Activated naive CD4-positive, alpha-beta T cell treated with anti-CD3 and anti-CD28 coated beads, Interleukin-2, amount 50 U/mL, for 24 hours (primary cell): ENCODE results near the gene NOTO.

Source experiments
- H3K27ac Mint-ChIP-seq: one replicate; pipeline ENCODE4 v1.8.0; 2021; ENCODE audit warnings: mild to moderate bottlenecking, mixed read lengths
- H3K27me3 Mint-ChIP-seq: one replicate; pipeline ENCODE4 v1.8.0; 2021; ENCODE audit warnings: mixed read lengths
- H3K36me3 Mint-ChIP-seq: one replicate; pipeline ENCODE4 v1.8.0; 2021; ENCODE audit warnings: mixed read lengths
- H3K4me1 Mint-ChIP-seq: one replicate; pipeline ENCODE4 v1.8.0; 2021; ENCODE audit warnings: mixed read lengths
- H3K4me3 Mint-ChIP-seq: one replicate; pipeline ENCODE4 v1.8.0; 2021; ENCODE audit warnings: mild to moderate bottlenecking, mixed read lengths
- H3K9me3 Mint-ChIP-seq: one replicate; pipeline ENCODE4 v1.8.0; 2021; ENCODE audit warnings: mixed read lengths

NOTO gene

DNA sequence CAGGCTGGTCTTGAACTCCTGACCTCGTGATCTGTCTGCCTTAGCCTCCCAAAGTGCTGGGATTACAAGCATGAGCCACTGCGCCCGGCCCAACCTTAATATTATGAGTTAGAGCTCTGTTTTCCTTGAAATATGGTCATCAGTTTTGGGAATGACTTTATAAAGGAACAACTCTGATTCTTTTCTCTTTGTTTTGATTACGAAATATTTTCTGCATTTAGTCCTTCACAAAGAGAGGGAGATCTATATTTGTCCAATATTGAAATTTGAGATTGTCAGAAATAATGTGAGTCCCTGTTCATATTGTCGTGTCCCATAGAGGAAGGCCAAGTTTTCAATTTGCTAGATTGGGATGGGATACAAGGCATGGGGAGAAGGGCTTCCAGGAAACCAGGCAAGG lies 14.8 kb downstream of the NOTO start:
- H3K27ac Mint-ChIP-seq, result peak overlapping the region; percentile 55
- no peaks in the 10 kb centered on the region for H3K9me3 Mint-ChIP-seq
- H3K4me3 Mint-ChIP-seq, result no peak overlapping the region
- peaks cover 36% of the 10 kb centered on the region for H3K4me1 Mint-ChIP-seq
- peaks cover 4% of the 10 kb centered on the region for H3K36me3 Mint-ChIP-seq
- H3K27me3 Mint-ChIP-seq, result no peaks in the 10 kb centered on the region

DNA sequence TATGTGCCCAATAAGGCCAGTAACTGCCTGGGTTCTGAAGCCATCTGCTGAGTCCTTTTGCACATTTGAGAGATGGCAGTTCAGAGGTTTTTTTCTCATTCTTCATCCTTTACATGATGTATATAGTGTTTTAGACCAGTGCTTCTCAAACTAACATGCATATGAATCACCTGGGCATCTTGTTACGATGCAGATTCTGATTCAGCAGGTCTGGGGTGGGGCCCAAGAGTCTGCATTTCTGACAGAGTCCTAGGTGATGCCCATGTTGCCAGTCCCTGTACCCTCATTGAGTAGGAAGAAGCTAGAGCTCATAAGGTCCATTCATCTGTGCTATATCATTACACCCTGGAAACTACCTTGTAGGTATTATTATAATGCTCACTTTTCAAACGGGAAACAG lies 15.5 kb downstream of the NOTO start:
- no peak overlapping the region for H3K4me3 Mint-ChIP-seq
- H3K36me3 Mint-ChIP-seq, result peaks cover 4% of the 10 kb centered on the region
- H3K4me1 Mint-ChIP-seq, result peaks cover 31% of the 10 kb centered on the region
- peak overlapping the region; percentile 68 for H3K27ac Mint-ChIP-seq
- H3K27me3 Mint-ChIP-seq, result no peaks in the 10 kb centered on the region
- H3K9me3 Mint-ChIP-seq, result no peaks in the 10 kb centered on the region

DNA sequence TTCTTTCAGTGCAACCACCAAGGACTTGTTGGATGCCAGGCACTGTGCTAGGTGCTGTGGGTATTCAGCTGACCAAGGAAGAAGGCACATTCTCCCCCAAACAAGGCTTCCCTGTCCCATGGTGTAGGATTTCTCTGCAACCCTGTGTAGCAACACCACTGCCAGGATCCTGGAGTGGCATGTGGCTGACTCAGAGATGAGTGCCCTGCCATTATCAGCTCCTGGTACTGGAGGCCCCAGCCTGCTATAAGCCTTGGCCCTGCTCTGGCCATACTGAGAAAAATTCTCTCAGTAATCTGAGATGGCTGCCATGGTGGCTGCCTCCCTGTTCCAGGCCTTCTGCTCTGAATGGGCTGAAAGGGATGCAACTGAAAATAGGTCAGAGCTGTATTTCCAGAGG lies 15.9 kb downstream of the NOTO start:
- no peaks in the 10 kb centered on the region for H3K27me3 Mint-ChIP-seq
- H3K36me3 Mint-ChIP-seq, result peaks cover 4% of the 10 kb centered on the region
- no peak overlapping the region for H3K27ac Mint-ChIP-seq
- H3K9me3 Mint-ChIP-seq, result no peaks in the 10 kb centered on the region
- peaks cover 26% of the 10 kb centered on the region for H3K4me1 Mint-ChIP-seq
- H3K4me3 Mint-ChIP-seq, result no peak overlapping the region

DNA sequence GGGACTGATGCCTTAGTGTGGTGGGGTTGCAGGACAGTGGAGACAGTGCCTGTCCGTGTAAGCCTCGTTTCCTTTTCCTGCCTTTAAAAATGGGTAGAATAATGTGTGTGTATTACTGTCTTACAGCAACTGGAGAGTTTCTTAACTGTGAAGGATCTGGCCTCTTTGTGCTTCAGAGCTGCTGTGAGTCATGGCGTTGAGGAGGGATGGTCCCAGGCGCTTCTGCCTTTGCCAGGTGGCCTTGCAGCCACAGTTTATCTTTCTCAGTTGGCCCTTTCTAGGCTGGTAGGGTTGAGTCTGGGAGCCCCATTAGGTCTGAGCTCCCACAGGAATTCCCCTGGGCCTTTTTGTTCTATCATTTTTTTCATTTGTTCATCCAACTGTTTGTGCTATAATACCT lies 21.4 kb downstream of the NOTO start:
- Mint-ChIP-seq H3K36me3 (peaks cover 4% of the 10 kb centered on the region), H3K4me1 (no peaks in the 10 kb centered on the region), H3K9me3 (no peaks in the 10 kb centered on the region), H3K4me3 (no peak overlapping the region), H3K27me3 (no peaks in the 10 kb centered on the region), H3K27ac (peak overlapping the region; percentile 67)

DNA sequence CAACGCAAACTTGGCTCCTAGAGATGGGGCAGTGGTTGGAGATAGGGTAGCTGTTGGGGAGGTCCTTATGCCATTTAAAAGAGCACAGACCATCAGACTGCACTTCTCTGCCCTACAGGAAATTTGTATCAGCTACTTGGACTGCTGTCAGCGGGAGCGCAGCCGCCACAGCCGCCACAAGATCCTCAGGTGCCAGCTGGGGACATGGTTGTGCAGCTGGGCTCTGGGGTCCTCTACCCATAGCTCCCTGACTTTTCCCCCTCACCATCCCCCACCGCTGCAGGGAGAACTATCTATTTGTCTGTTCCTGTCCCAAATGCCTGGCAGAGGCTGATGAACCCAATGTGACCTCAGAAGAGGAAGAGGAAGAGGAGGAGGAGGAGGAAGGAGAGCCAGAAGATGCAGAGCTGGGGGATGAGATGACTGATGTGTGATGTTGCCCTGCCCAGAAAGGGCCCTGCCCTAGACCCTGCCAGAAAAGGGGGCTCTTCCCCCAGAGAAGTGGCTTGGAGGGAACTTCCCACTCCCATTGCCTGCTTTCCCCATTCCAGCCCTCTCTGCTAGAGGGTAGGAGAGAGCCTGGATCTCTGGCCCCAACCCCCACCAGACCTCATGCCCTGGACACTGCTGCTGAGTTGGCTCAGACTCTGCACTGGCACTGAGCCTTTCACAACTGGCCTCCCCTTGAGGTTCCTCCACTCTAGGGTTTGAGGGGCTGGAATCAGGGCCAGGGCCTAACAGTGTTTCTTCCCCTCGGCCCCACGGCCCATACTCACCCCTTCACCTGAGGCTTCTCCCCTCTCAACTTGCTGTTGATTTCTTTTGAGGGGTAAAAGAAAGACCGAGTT lies 23.4 kb downstream of the NOTO start:
- H3K27ac Mint-ChIP-seq, result no peak overlapping the region
- no peaks in the 10 kb centered on the region for H3K9me3 Mint-ChIP-seq
- no peaks in the 10 kb centered on the region for H3K27me3 Mint-ChIP-seq
- H3K4me3 Mint-ChIP-seq, result no peak overlapping the region
- H3K4me1 Mint-ChIP-seq, result no peaks in the 10 kb centered on the region
- H3K36me3 Mint-ChIP-seq, result peaks cover 4% of the 10 kb centered on the region

DNA sequence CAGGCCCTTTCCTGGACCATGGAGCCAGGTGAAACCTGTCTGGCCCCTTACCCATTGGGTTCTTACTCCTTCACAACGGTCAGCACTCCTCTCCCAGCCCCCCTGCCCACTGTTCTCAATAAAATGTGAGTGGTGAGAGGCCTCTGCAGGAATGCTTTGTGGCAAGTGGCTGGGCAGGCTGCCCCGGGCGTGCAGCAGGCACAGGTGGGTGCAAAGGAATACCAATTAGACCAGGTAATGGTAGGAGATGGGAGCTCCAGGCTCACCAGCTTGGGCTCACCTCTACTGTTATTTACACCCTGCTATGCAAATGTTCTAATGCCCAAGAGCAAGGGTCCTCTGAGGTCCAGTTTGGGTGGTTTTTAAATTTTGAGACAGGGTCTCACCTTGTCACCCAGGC lies 24.7 kb downstream of the NOTO start:
- Mint-ChIP-seq H3K4me3 (no peak overlapping the region), H3K36me3 (peaks cover 4% of the 10 kb centered on the region), H3K4me1 (no peaks in the 10 kb centered on the region), H3K27ac (no peak overlapping the region), H3K27me3 (no peaks in the 10 kb centered on the region), H3K9me3 (no peaks in the 10 kb centered on the region)

DNA sequence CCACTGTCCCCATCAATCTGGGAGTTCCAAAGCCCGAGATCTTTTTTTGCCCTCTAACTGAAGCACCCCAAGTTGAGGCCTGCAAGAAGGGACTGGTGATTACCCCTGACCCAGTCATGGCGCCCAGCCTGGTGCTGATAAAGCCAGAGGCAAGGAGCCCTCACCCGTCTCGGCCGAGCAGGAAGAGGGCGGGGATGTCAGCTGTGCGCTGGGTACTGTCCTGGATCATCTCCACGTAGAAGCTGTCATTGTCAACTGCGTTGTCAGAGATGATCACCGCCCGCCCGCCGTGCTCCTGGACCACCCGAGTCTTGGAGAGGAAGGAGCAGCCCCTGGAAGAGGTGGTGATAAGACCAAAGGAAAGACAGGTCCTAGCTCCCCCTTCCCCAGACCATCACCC lies 26.3 kb downstream of the NOTO start:
- H3K27ac Mint-ChIP-seq, result no peak overlapping the region
- H3K27me3 Mint-ChIP-seq, result no peaks in the 10 kb centered on the region
- peaks cover 4% of the 10 kb centered on the region for H3K36me3 Mint-ChIP-seq
- H3K4me3 Mint-ChIP-seq, result no peak overlapping the region
- H3K4me1 Mint-ChIP-seq, result peaks cover 4% of the 10 kb centered on the region
- H3K9me3 Mint-ChIP-seq, result no peaks in the 10 kb centered on the region

DNA sequence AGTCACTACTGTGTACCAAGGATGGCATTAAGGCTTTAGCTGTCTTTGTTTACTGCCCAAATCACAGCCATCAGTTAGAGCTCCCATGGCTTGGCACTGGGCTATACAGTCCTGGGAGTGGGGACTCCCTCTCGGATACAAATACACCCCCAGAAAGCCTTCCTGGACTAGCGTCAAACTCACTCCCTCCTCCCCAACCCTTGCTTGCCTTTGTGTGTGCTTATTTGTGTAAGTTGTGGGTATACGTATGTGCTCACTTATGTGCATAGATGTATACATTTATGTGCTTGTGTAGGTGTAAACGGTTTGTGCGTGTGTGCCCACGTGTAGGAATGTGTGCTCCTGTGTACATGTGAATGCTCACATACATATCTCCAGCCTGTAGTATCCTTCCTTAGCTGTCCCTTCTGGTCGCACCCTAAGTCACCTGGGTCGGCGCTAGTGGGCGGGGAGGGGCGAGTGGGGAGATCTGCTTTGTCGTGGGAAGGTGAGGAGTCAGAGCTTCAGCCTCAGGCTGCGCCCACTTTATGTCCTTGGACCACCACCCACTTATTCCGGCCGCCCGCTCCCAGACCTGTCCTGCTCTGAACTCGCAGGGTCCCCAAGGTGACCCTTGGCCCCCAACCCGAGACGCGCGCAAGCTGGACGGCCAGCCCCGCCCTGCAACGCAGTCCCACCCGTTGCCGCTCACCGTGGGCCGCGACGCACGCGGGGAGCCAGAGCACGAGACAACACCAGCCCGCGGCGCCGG lies 30.2 kb downstream of the NOTO start:
- H3K27me3 Mint-ChIP-seq, result no peaks in the 10 kb centered on the region
- H3K4me3 Mint-ChIP-seq, result peak overlapping the region; percentile 99
- H3K4me1 Mint-ChIP-seq, result peaks cover 27% of the 10 kb centered on the region
- H3K36me3 Mint-ChIP-seq, result peaks cover 19% of the 10 kb centered on the region
- peak overlapping the region; percentile 93 for H3K27ac Mint-ChIP-seq
- H3K9me3 Mint-ChIP-seq, result no peaks in the 10 kb centered on the region

DNA sequence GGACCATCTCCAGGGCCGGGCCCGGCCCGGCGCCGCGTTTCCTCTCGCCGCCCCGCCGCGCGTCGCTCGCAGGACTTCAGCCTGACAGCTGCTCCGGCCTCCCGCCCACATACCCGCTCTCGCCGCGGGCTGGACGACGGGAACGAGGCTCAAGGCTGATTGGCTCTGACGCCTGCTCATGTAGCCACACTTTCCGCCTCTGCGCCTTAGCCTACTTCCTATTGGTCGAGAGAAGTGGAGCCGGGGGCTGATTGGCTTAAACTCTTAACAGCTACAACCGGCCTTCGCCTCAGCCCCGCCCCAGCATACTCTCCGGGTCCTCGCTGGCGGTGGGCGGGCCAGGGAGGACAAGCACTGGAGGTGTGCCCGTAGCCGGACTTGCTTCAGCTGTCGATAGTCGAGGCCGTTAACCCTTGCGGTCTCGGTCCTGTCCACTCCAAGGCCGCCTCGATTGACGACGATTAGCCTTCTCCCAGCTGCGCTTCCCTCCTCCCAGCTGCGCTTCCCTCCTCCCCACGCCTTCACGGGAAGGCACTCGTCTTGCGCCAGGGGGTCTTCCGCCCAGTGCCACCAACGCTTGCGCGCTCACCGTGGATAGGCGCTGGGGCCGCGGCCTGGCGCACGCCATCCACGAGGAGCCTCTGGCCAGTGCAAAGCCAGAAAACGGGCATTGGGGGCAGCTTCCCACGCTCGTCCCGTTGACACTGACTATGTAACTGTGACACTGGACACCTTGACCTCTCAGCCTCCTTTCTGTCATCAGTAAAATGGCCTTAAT lies 31.0 kb downstream of the NOTO start, which contains the start of gene PRADC1:
TSS of gene PRADC1 (minus strand) at position 86 of the 778 bp plus-strand sequence. CDS start at position 7, 79 bp downstream.
- H3K27ac Mint-ChIP-seq, result peak within 1 kb of the TSS; percentile 97
- no peaks in the 10 kb centered on the region for H3K27me3 Mint-ChIP-seq
- H3K4me3 Mint-ChIP-seq, result peak within 1 kb of the TSS; percentile 99
- H3K36me3 Mint-ChIP-seq, result peaks cover 19% of the 10 kb centered on the region
- H3K9me3 Mint-ChIP-seq, result no peaks in the 10 kb centered on the region
- H3K4me1 Mint-ChIP-seq, result peaks cover 31% of the 10 kb centered on the region

DNA sequence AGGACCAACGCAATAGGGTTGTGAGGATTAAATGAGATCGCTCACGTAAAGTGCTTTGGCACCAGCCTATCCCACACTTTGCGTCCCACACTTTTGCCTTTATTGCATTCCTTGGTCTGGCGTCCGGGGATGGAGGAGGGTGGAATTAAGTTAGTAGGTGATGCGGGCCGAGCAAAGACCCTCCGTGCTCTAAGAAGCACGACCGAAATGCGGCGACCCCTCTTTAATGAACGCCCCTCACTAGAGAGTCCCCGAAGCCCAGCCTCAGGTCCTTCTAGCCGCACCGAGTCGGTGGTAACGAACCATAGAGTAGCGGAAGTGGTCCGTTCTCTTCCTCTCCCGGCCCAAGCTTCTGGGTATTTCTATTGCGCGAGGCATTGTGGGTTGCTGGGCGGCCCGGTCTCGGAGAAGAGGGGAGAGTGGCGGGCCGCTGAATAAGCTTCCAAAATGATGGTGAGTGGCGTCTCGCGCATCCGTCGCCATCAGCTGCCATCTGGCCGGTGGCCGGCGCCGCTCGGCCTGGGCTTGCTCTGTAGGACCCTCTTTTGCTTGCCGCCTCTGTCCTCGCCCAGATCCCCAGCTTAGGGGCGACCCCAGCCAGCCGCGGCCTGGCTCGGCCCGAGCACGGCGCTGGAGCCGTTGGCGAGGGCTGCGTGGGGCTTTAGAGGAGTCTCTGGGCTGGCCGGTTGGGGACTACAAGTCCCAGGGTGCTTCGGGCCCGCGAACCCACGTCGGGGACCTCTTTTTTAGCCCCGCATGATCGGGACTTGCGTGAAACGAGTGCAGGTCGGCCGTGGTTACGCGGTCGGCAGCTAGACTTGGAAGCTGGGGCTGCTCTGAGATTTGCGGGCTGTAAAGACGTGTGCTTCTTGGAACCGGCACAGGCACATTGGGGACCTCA lies 31.8 kb downstream of the NOTO start, which contains the start of gene CCT7:
TSS of gene CCT7 (plus strand) at position 377 of the 901 bp plus-strand sequence. CDS start at position 448, 71 bp downstream.
- Mint-ChIP-seq H3K27me3 (no peaks in the 10 kb centered on the region), H3K9me3 (no peaks in the 10 kb centered on the region), H3K27ac (peak within 1 kb of the TSS; percentile 97), H3K4me3 (peak within 1 kb of the TSS; percentile 99), H3K36me3 (peaks cover 19% of the 10 kb centered on the region), H3K4me1 (peaks cover 39% of the 10 kb centered on the region)

DNA sequence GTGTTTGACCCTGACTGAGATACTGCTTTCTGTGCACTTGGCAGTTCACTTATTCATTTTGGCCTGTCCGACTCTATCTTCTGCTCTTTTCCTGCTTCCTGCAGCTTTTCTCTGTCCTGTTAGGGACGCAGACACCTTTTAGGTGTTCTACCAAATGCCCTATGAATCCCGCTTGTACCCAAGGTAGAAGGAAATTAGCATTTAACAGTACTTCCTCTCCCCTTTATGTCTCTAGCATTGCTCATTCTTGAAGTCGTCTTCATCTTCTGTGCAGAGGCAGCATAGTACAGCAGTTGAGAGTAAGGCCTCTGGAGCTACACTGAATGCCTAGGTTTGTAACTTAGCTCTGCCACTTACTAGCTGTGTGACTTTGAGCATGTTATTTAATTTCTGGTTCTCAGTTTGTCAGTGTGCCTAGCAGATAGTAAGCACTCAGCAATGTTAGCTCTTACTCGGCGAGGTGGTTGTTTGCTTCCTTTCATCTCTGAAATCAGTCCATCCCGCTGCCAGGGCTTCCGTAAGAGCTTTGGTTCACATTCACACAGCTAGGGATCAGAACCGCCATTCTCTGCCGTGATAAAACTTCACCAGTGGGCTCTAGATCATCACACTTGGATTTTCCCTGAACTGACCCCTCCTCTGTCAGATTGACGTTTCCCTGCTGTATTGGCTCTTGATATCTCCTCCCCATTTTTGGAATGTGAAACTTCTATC lies 33.1 kb downstream of the NOTO start:
- Mint-ChIP-seq H3K9me3 (no peaks in the 10 kb centered on the region), H3K27ac (peak overlapping the region; percentile 97), H3K4me3 (peak overlapping the region; percentile 99), H3K27me3 (no peaks in the 10 kb centered on the region), H3K36me3 (peaks cover 18% of the 10 kb centered on the region), H3K4me1 (peaks cover 45% of the 10 kb centered on the region)

DNA sequence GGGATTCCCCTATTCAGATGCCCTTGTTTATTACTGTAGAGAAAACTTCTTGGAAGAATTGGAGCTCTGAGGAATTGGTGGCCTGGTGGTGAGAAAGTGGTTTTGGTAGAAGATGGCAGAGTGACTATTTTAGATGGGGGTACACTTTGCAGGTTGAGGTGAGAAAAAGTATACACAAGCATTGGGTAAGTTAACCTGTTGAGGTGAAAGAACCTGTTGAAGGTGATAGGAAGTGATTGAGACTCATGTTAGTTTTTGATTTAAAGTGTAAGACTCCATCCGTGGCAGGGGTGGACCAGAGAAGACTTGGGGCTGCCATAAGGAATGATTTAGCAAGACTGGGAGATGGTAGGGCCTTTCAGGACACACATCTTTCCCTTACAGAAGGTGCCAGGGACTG lies 34.8 kb downstream of the NOTO start:
- Mint-ChIP-seq H3K4me1 (peaks cover 45% of the 10 kb centered on the region), H3K4me3 (peak overlapping the region; percentile 99), H3K27ac (peak overlapping the region; percentile 14), H3K9me3 (no peaks in the 10 kb centered on the region), H3K27me3 (no peaks in the 10 kb centered on the region), H3K36me3 (peaks cover 15% of the 10 kb centered on the region)

DNA sequence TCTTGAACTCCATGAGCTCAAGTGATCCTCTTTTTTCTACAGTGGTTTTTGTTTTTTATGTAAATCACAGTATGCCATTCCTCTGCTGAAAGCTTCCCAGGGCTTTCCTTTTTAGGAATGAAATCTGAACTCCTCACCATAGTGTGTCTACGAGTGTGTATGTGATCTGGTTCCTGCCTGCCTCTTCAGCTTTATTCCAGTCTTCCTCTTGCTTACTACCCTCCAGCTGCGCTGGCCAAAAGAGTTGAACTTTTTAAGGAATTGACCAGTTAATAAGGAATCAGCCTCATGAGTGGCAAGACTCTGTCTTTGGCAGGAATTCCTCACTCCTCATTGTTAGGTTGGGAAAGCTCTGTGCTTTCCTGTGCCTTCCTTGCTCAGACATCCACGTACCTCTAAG lies 35.8 kb downstream of the NOTO start:
- Mint-ChIP-seq H3K4me3 (peak overlapping the region; percentile 19), H3K4me1 (peaks cover 41% of the 10 kb centered on the region), H3K9me3 (no peaks in the 10 kb centered on the region), H3K27ac (no peak overlapping the region), H3K27me3 (no peaks in the 10 kb centered on the region), H3K36me3 (peaks cover 15% of the 10 kb centered on the region)

DNA sequence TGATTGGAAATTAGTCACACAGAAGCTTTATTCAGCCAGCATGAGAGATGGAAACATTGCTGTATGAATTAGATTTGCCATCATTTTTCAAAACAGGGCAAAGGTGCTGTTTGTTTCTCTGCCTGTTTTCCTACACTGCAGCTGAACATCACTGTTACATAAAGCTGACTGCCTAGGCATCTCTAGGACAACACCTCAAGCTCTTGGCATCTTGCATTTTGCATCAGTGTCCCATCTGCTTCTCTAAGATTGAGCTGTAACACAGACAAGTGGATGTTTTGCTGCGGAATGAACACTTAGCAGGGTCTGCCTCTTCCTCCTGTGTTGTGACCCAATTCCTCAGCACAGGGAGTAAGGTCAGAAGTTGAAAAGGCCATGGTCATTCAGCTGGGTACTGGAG lies 36.6 kb downstream of the NOTO start:
- Mint-ChIP-seq H3K36me3 (peaks cover 15% of the 10 kb centered on the region), H3K9me3 (no peaks in the 10 kb centered on the region), H3K4me1 (peaks cover 41% of the 10 kb centered on the region), H3K27ac (no peak overlapping the region), H3K27me3 (no peaks in the 10 kb centered on the region), H3K4me3 (no peak overlapping the region)
